RWPE1 (cell line): ENCODE results near the gene PELI2.

ENCODE experiments used
- CTCF ChIA-PET: fragments of 350-600 bp; sonication (Branson Sonifier 250); formaldehyde crosslinking; extraction: SDS; loops from one replicate; lab custom pipeline; 2021; lab: Yijun Ruan, JAX
- POLR2A ChIA-PET: fragments of 400-600 bp; formaldehyde crosslinking; extraction: SDS; loops from one replicate; lab custom pipeline; 2020; ENCODE audit warnings: antibody characterized with exemption; ENCODE audit not compliant: low non-redundant PET; lab: Yijun Ruan, JAX
- DNase-seq: peaks from one replicate; pipeline ENCODE4 v3.0.0; 2012; ENCODE audit warnings: low spot score
- H3K27ac ChIP-seq: fragments of 450-650 bp; 2 replicates; pipeline ENCODE4 v1.5.1; 2017
- TF ChIP-seq, protein P1 (sequence below): fragments of 450-650 bp; conservative IDR thresholded peaks from 2 replicates; pipeline ENCODE4 v1.5.1; 2017; ENCODE audit warnings: low read depth, mild to moderate bottlenecking

Gene PELI2

DNA sequence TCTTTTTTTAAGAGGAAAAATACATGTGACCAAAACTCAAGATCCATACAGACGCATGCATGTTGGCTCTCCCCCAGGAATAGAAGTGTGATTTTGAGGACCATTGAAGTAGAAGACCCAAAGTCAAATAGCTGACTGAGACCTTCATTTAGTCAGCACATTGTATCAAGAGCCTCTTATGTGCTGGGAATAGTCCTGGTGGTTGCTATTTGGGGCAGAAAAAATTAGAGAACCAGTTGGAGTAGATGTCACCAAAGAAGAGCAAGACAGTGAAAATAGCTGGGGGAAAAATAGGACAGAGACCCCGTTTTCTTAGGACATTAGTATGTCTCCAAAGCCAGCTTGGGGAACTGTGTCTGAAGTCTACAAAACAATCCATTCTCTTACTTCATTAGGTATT lies 93.6 kb downstream of the PELI2 start:
- H3K27ac ChIP-seq: no peak overlapping the region
- POLR2A ChIA-PET: no interaction called here

GRCh38 chr14:56212521-56212920 lies 94.3 kb downstream of the PELI2 start:
- POLR2A ChIA-PET: no interaction called here
- CTCF ChIA-PET: no interaction called here
- DNase-seq: no peak
- TF ChIP-seq, protein P1, sequence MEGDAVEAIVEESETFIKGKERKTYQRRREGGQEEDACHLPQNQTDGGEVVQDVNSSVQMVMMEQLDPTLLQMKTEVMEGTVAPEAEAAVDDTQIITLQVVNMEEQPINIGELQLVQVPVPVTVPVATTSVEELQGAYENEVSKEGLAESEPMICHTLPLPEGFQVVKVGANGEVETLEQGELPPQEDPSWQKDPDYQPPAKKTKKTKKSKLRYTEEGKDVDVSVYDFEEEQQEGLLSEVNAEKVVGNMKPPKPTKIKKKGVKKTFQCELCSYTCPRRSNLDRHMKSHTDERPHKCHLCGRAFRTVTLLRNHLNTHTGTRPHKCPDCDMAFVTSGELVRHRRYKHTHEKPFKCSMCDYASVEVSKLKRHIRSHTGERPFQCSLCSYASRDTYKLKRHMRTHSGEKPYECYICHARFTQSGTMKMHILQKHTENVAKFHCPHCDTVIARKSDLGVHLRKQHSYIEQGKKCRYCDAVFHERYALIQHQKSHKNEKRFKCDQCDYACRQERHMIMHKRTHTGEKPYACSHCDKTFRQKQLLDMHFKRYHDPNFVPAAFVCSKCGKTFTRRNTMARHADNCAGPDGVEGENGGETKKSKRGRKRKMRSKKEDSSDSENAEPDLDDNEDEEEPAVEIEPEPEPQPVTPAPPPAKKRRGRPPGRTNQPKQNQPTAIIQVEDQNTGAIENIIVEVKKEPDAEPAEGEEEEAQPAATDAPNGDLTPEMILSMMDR: no peak
- H3K27ac ChIP-seq: no peak overlapping the region

More for the DNA sequence above, 93.6 kb downstream of the PELI2 start:
- CTCF ChIA-PET: interaction anchor here (0.5 kb wide), 1 partner anchor 63 kb away, joined by 6 read pairs; no protein-coding TSS in a partner anchor
- no peak for DNase-seq
- TF ChIP-seq, protein P1: no peak

DNA sequence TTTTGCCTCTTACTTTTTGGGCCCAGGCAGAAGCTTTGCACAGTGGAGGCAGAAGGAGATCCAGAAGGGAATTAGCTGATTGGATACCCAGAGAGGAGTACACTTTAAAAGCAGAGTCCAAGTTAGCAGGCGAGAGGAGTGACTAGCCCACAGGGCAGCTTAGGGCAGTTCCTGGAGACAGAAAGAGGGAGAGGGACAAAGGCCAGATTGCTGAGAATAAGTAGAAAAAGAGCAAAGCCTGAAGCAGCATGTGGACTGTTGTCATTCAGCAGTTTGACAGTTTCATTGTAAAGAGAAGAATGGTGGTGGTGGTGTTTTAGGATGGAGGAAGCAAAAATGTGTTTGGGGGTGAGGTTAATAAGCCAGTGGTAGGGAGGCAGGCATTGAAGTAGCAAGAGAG lies 95.1 kb downstream of the PELI2 start:
- ChIA-PET POLR2A (no interaction called here), CTCF (no interaction called here)
- TF ChIP-seq, protein P1: no peak
- H3K27ac ChIP-seq: no peak overlapping the region
- no peak for DNase-seq

DNA sequence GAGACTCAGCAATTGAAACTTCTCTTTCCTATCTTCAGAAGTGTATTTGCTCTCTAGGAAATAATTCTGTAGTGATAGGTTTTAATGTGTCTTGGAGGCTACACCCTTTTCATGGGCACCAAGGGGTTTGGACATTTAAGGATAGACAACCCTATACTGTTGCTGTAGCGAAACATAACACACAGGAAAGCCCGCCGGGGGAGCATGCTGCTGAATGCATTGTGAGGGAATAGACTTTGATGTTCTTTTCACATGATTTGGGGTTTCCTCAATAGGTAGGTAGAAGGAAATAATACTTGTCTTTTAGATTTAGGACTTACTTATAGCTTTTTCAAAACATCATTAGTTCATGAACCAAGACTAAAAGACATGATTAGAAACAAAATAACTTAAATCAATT lies 97.0 kb downstream of the PELI2 start:
- H3K27ac ChIP-seq: no peak overlapping the region
- ChIA-PET CTCF (no interaction called here), POLR2A (no interaction called here)
- DNase-seq: no peak
- TF ChIP-seq, protein P1: no peak

GRCh38 chr14:56216626-56217379 lies 98.6 kb downstream of the PELI2 start:
- ChIA-PET CTCF (no interaction called here), POLR2A (no interaction called here)
- TF ChIP-seq, protein P1: no peak
- no peak for DNase-seq
- H3K27ac ChIP-seq: no peak overlapping the region

GRCh38 chr14:56217380-56218045 lies 99.3 kb downstream of the PELI2 start:
- DNase-seq: no peak
- no peak overlapping the region for H3K27ac ChIP-seq

More at GRCh38 chr14:56217380-56218045, 99.3 kb downstream of the PELI2 start:
- POLR2A ChIA-PET: no interaction called here
- CTCF ChIA-PET: interaction anchor here (0.6 kb wide), 1 partner anchor 1962 kb away, joined by 3 read pairs; no protein-coding TSS in a partner anchor
- TF ChIP-seq, protein P1: no peak
